COLO668 (cell line): ENCODE measurements around the gene GFER.
A peak's percentile ranks its signal among the peaks of the same experiment; 100 is the strongest.

ENCODE experiments used
- DNase-seq: peaks from one replicate; lab custom pipeline; 2025; ENCODE audit not compliant: unreplicated experiment; lab: John Stamatoyannopoulos, UW

The GFER gene

DNA sequence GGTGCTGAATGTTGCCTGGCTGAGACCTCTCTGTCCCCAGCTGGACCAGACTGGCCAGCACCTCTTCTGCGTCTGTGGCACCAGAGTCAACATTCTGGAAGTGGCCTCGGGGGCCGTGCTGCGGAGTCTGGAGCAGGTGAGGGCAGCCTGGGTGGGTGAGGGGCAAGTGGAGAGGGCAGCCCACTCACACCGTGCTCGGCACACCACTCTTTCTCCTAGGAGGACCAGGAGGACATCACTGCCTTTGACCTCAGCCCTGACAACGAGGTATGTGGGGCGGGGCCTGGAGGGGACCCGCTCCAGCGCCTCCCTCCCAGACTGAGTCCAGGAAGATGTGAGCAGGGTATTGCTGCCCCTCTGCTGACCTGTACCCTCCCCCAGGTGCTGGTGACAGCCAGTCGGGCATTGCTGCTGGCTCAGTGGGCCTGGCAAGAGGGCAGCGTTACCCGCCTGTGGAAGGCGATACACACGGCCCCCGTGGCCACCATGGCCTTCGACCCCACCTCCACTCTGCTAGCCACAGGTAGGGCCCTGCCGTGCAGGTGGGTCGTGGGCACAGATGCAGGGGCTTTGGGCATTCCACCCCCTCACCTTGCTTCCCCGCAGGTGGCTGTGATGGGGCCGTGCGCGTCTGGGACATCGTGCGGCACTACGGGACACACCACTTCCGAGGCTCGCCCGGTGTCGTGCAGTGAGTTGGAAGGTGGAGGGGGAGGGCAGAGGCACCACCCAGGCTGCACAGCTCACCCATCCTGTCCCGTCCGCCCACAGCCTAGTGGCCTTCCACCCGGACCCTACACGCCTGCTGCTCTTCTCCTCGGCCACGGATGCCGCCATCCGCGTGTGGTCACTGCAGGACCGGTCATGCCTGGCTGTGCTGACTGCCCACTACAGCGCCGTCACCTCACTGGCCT is 9.6 kb upstream of the GFER start:
- no peak for DNase-seq

DNA sequence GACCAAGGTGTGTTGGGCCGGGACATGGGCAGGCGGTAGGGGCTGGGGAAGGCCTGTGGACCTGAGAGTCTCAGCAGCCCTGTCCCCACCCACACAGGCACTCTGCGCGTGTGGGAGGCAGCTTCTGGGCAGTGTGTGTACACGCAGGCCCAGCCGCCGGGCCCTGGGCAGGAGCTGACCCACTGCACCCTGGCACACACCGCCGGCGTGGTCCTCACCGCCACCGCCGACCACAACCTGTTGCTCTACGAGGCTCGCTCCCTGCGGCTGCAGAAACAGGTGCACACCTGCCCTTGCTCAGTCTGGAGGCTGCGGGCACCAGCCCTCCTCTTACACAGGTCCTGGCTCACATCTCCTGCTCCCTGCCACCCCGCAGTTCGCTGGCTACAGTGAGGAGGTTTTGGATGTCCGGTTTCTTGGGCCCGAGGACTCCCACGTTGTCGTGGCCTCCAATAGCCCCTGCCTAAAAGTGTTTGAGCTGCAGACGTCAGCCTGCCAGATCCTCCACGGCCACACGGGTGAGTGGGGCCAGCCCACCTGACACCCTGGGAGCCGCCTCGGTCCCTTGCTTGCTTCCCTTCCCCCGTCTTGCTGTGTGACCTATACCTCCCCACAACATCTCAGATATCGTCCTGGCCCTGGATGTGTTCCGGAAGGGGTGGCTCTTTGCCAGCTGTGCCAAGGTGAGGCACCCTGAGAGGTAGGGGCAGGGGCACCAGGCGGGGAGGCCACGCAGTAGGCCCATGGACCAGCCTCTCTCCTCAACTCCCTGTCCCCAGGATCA is 8.4 kb upstream of the GFER start:
- no peak for DNase-seq

GRCh38 chr16:1976216-1976520 is 7.8 kb upstream of the GFER start:
- DNase-seq, result no peak

- no peak for DNase-seq
Observed at GRCh38 chr16:1976951-1977874, 6.8 kb upstream of the GFER start.

- DNase-seq, result no peak
Observed at GRCh38 chr16:1977875-1978268, 6.1 kb upstream of the GFER start.

DNA sequence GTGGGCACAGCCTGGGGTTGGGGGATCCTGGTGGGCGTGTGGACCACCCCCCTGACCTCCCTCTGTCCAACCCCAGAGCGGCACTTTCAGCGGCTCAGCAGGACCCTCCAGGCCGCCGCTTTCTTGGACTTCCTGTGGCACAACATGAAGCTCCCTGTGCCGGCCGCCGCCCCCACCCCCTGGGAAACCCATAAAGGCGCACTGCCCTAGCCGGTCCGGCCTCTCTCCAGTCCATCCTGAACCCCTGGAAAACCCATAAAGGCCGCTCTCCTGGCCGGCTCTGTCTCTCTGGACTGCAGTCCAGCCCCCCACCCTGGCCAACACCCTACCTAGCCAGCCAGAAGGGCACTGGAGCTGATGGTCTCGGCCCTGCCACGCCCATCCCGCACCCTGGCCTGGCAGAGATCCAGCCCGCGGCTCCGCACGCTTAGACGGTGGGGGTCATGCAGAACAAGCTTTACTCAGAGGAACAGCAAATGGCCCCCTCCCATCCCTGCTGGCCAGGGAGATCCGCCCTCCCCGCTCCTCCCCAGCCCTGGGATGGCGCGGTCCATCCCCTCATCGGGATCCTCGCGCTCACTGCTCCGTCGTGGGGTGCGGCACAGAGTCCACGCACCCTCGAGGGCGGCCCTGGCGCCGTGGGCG is 5.4 kb upstream of the GFER start:
- DNase-seq, result no peak

- DNase-seq, result no peak
Observed at GRCh38 chr16:1979271-1980029, 4.5 kb upstream of the GFER start.

DNA sequence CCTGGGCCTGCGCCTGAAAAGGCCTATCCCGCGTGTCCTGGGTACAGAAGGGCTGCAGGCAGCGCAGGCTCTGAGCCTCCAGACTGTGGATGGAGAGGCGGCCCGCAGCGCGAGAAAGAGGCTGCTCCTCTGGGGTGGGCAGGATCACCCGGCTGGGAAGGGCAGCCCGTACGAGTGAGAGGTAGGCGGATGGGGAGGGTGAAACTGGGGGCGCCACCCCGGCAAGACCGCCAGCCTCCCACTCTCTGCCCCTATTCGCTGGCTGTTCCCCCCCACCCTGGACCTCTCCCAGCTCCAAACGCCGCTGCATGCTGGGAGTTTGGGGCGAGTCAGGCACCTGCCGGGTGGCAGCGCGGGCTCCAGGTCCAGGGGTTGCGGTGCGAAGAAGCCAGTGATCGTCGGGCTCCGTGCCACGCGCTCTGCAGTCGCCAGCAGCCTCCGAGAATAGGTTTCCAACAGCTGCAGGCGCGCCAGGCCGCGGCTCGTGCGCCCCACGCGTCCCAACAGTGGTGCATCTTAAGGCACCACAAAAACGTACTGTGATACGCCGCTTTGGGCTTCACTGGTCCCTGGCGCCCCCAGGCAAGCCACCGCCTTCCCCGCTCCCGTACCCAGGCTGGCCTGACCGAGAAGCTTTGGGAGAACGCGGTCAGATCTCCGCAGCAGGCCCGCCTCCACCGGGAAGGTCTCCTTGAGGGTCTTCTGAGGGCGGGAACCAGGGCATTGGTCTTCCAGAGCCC is 3.8 kb upstream of the GFER start:
- no peak for DNase-seq

- DNase-seq, result no peak
Observed at GRCh38 chr16:1980770-1981087, 3.3 kb upstream of the GFER start.

- DNase-seq, result peak; percentile 29
Observed at GRCh38 chr16:1981398-1981836, 2.6 kb upstream of the GFER start, which contains the start of gene NOXO1. NOXO1 (minus strand) TSS chr16:1981469; CDS start chr16:1981179, 290 bp downstream.

- DNase-seq, result peak; percentile 62
Observed at GRCh38 chr16:1982013-1982433, 2.0 kb upstream of the GFER start.

DNA sequence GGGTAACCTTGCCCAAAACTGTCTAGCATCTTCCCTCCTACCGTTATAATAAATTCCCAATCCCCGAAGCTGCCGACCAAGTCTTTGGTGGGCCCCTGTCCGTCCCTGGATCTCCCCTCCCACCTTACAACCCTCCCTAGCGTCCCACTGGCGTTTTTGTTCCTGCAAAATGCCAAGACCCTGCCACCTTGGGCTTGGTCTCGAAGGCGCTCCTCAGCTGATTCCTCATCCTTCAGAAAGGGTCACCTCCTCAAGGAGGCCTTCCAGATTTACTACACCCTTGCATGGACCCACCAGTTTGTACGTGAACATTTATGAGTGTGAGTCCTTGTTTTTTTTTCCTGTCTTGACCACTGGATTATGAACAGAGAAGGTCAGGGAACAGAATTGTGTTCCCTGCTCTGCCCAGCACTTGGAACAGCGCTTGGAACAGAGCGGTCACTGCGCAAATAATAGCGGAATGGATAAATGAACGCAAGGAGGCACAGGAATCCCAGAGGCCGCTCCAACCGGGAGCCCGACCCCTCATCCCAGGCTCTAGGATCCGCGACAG is 926 bp upstream of the GFER start:
- DNase-seq, result no peak

- no peak for DNase-seq
Observed at GRCh38 chr16:1984347-1985225, 593 bp downstream of the GFER start.

GRCh38 chr16:1985466-1986150 is 1.6 kb downstream of the GFER start:
- DNase-seq, result no peak

- no peak for DNase-seq
Observed at GRCh38 chr16:1987198-1987597, 3.2 kb downstream of the GFER start.

DNA sequence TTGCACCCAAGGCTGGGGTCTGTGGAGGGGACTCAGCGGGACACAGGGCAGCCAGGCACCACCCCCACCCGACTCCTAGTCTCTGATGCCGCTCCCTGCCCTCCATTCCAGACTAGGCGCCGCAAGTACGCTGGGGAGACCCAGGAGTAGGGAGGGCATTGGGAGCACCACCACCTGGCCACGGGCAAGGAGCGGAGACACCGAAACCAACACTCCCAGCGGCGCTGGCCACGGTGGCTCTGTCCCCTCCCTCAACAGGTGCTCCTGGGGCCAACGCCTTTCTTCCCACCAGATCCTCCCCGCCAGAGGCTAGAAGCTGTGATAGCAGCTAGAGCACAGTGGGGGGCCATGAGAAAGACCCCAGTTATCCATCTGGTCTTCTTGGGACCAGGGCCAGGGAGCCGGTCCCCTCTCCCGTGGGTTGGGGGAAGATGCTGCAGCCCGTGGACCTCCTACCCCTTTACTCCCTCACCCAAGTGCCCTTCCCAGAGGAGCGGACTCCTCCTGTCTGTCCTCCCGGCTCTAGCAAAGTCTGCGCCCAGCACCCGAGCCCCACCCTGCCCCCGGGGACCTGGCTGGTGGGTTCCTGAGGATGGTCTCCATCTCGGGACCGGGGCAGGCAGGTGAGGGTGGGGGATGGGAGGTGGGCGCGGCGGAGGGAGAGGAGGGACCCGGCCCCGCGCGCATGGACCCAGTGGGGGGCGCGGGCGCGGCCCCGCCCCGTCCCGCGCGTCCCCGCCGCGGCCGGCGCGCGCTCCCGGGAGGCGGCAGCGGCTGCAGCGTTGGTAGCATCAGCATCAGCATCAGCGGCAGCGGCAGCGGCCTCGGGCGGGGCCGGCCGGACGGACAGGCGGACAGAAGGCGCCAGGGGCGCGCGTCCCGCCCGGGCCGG is 5.5 kb downstream of the GFER start, which contains the start of gene SYNGR3:
Gene SYNGR3, plus strand, starts transcription at position 762 of the 892 bp plus-strand sequence. CDS start 133 bp downstream, outside the sequence.
- DNase-seq, result peak; percentile 65

GRCh38 chr16:1990101-1990350 is 6.0 kb downstream of the GFER start:
- DNase-seq, result no peak
